ENCODE results near the gene TBCE.

The TBCE gene

DNA sequence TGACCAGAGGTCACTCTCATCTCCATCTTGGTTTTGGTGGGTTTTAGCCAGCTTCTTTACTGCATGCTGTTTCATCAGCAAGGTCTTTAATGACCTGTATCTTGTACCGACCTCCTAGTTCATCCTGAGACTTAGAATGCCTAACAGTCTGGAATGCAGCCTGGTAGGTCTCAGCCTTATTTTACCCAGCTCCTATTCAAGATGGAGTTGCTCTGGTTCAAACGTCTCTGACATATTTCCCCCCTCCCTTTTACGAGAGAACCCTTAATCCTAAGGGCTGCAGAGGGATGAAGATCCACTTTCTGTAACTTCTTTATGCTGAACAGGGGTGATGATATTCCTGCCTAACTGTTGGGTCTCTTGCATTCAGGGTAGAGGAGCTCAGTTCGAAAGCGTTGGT is 43.2 kb downstream of the TBCE start:
- TF ChIP-seq, protein P1, sequence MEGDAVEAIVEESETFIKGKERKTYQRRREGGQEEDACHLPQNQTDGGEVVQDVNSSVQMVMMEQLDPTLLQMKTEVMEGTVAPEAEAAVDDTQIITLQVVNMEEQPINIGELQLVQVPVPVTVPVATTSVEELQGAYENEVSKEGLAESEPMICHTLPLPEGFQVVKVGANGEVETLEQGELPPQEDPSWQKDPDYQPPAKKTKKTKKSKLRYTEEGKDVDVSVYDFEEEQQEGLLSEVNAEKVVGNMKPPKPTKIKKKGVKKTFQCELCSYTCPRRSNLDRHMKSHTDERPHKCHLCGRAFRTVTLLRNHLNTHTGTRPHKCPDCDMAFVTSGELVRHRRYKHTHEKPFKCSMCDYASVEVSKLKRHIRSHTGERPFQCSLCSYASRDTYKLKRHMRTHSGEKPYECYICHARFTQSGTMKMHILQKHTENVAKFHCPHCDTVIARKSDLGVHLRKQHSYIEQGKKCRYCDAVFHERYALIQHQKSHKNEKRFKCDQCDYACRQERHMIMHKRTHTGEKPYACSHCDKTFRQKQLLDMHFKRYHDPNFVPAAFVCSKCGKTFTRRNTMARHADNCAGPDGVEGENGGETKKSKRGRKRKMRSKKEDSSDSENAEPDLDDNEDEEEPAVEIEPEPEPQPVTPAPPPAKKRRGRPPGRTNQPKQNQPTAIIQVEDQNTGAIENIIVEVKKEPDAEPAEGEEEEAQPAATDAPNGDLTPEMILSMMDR (IDR thresholded peaks at IDR 0.05; ENCODE audit: insufficient read depth, low read depth, low read length, missing control alignments), result no peak

DNA sequence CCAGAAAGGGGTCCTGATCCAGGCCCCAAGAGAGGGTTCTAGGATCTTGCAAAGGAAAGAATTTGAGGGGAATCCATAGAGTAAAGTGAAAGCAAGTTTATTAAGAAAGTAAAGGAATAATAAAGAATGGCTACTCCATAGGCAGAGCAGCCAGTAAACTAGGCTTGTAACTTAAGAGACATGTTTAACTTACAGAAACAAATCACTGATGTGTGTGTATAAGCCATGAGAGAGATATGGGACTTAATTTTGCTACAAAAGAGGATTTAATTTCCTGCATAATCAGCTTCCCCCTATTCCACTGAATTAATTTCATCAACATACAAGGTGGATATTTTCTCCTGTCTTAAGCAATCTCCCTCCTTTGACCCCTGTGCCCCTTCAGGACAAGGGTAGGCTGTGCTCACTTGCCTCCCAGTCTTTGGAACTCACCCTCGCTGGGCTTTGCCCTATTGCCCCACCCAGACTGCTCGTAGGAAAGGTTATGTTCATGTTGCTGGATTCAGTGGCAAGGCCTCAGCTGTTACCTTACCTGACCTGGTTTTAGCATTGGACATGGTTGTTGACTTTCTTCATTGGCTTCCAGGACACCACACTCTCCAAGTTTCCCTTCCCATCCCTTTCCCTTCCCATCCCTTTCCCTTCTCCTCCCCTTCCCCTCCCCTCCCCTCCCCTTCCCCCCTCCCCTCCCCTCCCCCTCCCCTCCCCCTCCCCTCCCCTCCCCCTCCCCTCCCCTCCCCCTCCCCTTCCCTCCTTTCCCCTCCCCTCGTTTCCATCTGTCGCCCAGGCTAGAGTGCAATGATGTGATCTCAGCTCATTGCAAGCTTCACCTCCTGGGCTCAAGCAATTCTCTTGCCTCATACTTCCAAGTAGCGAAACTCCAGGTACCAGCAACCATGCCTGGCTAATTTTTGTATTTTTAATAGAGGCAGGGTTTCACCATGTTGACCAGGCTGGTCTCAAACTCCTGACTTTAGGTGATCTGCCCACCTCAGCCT is 44.6 kb downstream of the TBCE start:
- DNase-seq (ENCODE audit: low read depth), result peak; percentile 23
- TF ChIP-seq, protein P1 (IDR thresholded peaks at IDR 0.05; ENCODE audit: insufficient read depth, low read depth, low read length, missing control alignments), result no peak
- H3K4me3 ChIP-seq (ENCODE audit: low read length), result no peak overlapping the region

More for the DNA sequence above, 43.2 kb downstream of the TBCE start:
- H3K4me3 ChIP-seq (ENCODE audit: low read length), result no peak overlapping the region
- DNase-seq (ENCODE audit: low read depth), result no peak

DNA sequence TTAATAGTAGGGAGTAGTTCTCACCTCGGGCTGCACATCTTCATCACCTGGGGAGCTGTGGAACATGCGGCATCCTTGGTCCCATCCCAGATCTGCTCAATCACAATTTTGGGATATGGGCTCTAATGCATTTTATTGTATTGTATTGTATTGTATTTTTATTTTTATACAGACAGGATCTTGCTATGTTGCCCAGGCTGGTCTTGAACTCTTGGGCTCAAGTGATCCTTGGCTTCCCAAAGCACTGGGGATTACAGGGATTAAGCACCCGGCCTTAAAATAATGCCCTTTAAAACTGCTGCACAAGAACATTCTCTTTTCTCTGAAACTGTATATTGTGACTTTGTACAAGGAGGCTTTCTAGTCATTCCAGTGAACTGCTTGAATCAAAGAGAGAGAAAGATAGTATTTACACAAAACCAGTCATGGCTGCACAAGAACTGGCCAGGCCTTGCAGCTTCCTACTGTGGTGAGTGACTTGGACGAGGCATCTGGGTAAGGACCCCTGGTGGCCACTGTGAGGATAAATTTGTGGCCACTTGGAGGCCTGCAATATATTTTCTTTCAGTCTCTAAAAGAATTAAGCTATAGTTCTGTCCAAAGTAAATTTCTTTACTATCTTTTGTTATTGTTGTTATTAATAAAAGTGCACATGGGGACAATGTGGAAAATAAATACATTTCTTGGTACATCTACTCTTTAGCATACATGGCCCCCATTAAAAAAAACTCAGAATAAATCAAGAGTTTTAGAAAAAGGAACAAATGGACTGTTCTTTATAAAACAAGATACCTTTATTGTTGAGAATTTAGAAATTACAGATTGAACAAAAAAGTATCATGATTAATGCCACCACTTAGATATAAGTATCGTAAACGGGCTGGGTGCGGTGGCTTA is 48.0 kb downstream of the TBCE start:
- peak; percentile 85 for DNase-seq (ENCODE audit: low read depth)
- no peak overlapping the region for H3K4me3 ChIP-seq (ENCODE audit: low read length)
- TF ChIP-seq, protein P1 (IDR thresholded peaks at IDR 0.05; ENCODE audit: insufficient read depth, low read depth, low read length, missing control alignments), result peak; percentile 84

DNA sequence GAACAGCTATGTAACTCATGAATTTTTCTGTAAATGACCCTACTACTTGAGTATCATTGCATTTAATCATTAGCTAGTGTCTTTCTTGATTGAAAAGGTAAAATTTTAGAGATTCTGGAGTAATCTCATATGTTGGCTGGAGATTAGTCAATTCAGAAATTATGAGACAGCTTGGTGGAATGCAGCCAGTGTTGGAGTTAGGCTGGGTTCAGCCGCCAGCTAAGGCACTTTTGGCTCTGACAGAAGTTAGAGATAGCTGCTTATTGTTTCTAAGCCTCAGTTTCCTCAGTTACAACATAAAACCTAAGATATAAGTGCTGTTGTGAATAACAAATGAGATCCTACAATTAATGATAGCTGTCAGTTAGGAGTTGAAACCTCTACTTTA is 49.4 kb downstream of the TBCE start:
- DNase-seq (ENCODE audit: low read depth), result peak; percentile 63
- TF ChIP-seq, protein P1 (IDR thresholded peaks at IDR 0.05; ENCODE audit: insufficient read depth, low read depth, low read length, missing control alignments), result no peak
- H3K4me3 ChIP-seq (ENCODE audit: low read length), result no peak overlapping the region

DNA sequence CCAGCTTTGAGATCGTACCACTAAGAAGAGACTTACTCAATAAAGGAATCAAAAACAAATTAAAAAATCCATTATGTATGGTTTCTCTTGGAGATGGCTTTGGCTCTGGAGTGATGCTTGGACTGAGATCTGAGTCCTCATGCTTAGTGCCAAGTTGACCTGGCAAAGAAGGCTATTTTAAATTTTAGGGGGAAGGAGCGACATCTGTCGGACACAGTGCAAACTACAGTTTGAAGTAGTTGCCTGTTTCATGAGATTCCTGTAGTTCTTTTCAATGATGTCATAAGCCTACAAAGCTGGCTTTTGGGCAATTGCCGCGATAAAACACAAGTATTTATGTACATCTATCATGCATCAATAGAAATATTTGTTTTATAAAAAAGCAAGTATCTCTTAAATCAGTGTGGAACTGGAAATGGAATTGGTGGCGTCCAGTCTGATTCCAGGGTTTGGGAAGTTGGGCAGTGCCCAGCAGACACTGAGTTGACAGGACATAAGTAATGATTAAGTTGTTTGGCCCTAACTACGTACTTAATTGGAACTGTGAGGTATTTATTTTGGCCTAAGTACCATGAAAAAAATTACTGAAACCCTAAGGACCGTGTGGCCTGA is 50.0 kb downstream of the TBCE start:
- H3K4me3 ChIP-seq (ENCODE audit: low read length), result no peak overlapping the region
- TF ChIP-seq, protein P1 (IDR thresholded peaks at IDR 0.05; ENCODE audit: insufficient read depth, low read depth, low read length, missing control alignments), result peak; percentile 88
- DNase-seq (ENCODE audit: low read depth), result peak; percentile 72

DNA sequence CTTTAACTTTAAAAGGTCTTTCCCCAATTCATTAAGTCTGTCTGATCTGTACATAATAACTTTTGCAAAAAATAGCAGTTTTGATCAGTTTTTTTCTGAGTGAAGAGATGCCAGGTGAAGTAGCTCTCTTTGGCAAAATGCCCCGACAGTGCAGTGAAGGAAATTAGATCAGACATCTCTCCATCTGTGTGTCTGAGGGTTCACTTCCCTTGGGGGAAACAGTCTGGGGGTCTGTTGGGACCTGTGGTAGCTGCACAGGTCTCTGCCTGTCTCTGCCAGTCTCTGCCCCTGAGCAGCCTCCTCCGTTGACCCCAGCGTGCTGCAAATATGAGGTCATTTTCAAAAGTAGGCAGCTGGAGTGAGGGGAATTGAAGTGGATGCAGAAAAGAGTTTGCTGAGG is 54.5 kb downstream of the TBCE start:
- TF ChIP-seq, protein P1 (IDR thresholded peaks at IDR 0.05; ENCODE audit: insufficient read depth, low read depth, low read length, missing control alignments), result no peak
- DNase-seq (ENCODE audit: low read depth), result peak; percentile 77
- no peak overlapping the region for H3K4me3 ChIP-seq (ENCODE audit: low read length)

Measured in epithelial cell of esophagus (primary cell).